ENCODE measurements around the gene POU6F2.
A peak's percentile ranks its signal among the peaks of the same experiment; 100 is the strongest.
"Not testable (repeated sequence)": the region's sequence is repeated elsewhere in the genome, so short reads cannot be mapped to it uniquely, and the experiment has no call there.

The POU6F2 gene

DNA sequence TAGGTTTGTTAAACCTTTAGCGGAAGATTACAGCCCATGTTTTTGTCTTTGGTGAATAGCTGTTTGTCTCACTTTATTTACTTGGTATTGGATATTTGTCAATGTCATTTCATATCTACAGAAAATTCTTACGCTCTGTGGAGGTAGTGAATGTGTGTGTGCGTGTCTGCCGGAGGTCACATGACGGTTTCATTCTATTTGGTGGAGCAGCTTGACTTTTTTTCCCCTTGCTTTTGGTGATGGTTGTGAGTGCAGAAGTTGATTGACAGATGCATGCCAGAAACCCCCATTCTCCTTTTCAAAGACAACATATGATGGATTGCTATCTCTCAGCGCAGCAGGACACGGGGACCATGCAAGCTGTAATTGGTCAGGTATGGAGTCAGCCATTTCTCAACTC is at the start of gene POU6F2:
TSS of gene POU6F2 (plus strand) at position 225 of the 400 bp plus-strand sequence. CDS start at position 270, 45 bp downstream.
- Mint-ChIP-seq H3K27ac (no peak within 1 kb of the TSS), H3K36me3 (no peaks in the 10 kb centered on the region), H3K9me3 (no peaks in the 10 kb centered on the region), H3K4me3 (no peak within 1 kb of the TSS), H3K27me3 (peaks cover 25% of the 10 kb centered on the region), H3K4me1 (no peaks in the 10 kb centered on the region)
- no peak for DNase-seq
- CTCF ChIA-PET = interaction anchor here (0.8 kb wide), 1 partner anchor 160 kb away, joined by 3 read pairs; no protein-coding TSS in a partner anchor

- Mint-ChIP-seq H3K4me1 (no peaks in the 10 kb centered on the region), H3K9me3 (no peaks in the 10 kb centered on the region), H3K27me3 (peaks cover 7% of the 10 kb centered on the region), H3K36me3 (no peaks in the 10 kb centered on the region), H3K27ac (no peak overlapping the region), H3K4me3 (no peak overlapping the region)
- CTCF ChIA-PET = no interaction called here
- no peak for DNase-seq
These were observed 49.2 kb upstream of the POU6F2 start for GRCh38 chr7:38928506-38928905.

DNA sequence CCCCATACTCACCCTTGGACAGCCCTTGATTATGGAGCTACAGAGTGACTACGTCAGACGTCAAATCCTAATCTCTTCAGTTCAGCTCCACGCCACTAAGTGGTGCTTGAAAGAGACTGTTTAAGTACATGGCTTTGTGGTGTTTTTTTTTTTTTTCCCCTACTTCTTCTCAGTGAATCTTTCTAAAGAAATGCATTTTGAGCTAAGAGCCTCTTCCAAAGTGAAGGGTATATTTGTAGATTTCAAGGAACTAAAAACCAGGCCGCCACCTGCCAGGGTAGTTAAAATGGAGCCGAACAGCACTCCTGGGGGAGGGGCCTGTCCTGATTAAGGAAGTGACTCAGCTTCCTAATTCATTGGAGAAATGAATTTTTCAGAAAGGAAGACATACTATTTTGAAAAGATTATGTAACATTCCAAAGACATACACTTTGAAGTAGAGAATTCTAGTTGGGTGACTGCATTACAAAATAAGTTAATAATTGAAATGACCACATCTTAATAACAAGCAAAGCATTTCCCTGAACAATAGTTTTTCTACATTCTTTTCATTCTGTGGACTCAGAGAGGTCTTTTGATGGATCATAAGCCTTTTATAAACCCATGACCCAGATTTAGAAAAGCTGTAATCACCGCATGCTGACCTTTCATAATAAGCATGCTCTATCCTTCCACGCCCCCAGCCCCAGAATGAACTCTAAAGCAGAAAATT is 48.1 kb upstream of the POU6F2 start:
- no peaks in the 10 kb centered on the region for H3K4me1 Mint-ChIP-seq
- no peaks in the 10 kb centered on the region for H3K9me3 Mint-ChIP-seq
- no peaks in the 10 kb centered on the region for H3K36me3 Mint-ChIP-seq
- no peak for DNase-seq
- H3K27me3 Mint-ChIP-seq = peaks cover 11% of the 10 kb centered on the region
- CTCF ChIA-PET = no interaction called here
- no peak overlapping the region for H3K4me3 Mint-ChIP-seq
- no peak overlapping the region for H3K27ac Mint-ChIP-seq

GRCh38 chr7:38932509-38933168 is 45.1 kb upstream of the POU6F2 start:
- Mint-ChIP-seq H3K27me3 (peaks cover 4% of the 10 kb centered on the region), H3K9me3 (no peaks in the 10 kb centered on the region), H3K36me3 (no peaks in the 10 kb centered on the region), H3K4me1 (no peaks in the 10 kb centered on the region), H3K27ac (no peak overlapping the region), H3K4me3 (no peak overlapping the region)
- DNase-seq = peak; percentile 68
- CTCF ChIA-PET = interaction anchor here (0.6 to 0.8 kb wide), 3 partner anchors 9 to 425 kb away, joined by 3 read pairs; no protein-coding TSS in a partner anchor

- Mint-ChIP-seq H3K27ac (no peak overlapping the region), H3K36me3 (no peaks in the 10 kb centered on the region), H3K27me3 (peaks cover 4% of the 10 kb centered on the region), H3K4me1 (no peaks in the 10 kb centered on the region), H3K4me3 (no peak overlapping the region), H3K9me3 (no peaks in the 10 kb centered on the region)
- CTCF ChIA-PET = no interaction called here
- no peak for DNase-seq
These were observed 43.7 kb upstream of the POU6F2 start for GRCh38 chr7:38934051-38934450.

DNA sequence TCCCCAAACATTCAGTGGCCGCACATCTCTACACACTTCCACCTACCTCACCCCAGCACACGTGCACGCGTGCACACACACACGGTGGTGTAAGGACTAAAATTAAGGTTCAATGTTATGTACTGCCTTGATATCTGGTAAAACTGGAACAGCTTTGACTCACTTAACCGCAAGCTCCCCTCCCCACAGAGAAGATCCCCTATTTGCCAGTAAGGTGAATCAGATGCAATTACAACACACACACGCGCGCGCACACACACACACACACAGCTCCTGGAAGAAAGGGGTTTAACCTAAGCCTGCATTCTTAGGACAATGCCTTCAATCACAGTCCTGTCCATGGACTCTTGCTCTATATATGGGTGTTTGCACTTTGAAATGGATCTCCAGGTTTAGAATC is 43.2 kb upstream of the POU6F2 start:
- no peaks in the 10 kb centered on the region for H3K36me3 Mint-ChIP-seq
- CTCF ChIA-PET = no interaction called here
- H3K27me3 Mint-ChIP-seq = peaks cover 4% of the 10 kb centered on the region
- DNase-seq = no peak
- no peaks in the 10 kb centered on the region for H3K9me3 Mint-ChIP-seq
- no peak overlapping the region for H3K27ac Mint-ChIP-seq
- H3K4me1 Mint-ChIP-seq = no peaks in the 10 kb centered on the region
- no peak overlapping the region for H3K4me3 Mint-ChIP-seq

GRCh38 chr7:38936641-38937040 is 41.1 kb upstream of the POU6F2 start:
- no peak for DNase-seq
- Mint-ChIP-seq H3K27me3 (peaks cover 4% of the 10 kb centered on the region), H3K4me3 (no peak overlapping the region), H3K36me3 (no peaks in the 10 kb centered on the region), H3K4me1 (no peaks in the 10 kb centered on the region), H3K9me3 (no peaks in the 10 kb centered on the region), H3K27ac (no peak overlapping the region)
- CTCF ChIA-PET = no interaction called here

DNA sequence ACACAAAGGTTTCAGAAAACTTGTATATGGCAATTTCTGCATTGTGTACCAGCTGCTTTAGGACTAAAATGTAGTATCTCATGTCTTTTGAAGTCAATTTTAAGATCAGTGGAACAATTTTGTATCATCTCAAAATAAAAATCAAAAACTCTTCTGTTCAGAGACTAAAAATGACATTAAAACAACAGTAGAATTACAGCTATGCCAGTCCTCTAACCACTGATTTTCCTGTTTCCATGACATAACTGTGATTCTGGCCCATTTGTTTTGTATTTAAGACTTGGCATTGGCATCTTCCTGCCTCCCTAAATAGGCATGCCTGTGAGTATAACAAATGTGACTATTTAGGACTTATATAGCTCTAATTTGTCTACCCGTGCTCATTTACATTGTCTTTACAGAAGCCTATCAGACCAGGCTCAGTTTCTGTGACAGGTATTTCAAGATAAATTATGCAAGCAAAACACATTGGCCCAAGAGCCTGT is 39.7 kb upstream of the POU6F2 start:
- Mint-ChIP-seq H3K4me1 (no peaks in the 10 kb centered on the region), H3K4me3 (no peak overlapping the region), H3K27me3 (peaks cover 9% of the 10 kb centered on the region), H3K9me3 (no peaks in the 10 kb centered on the region), H3K27ac (no peak overlapping the region), H3K36me3 (no peaks in the 10 kb centered on the region)
- no peak for DNase-seq
- CTCF ChIA-PET = no interaction called here

GRCh38 chr7:38938589-38938988 is 39.1 kb upstream of the POU6F2 start:
- Mint-ChIP-seq H3K27me3 (peaks cover 9% of the 10 kb centered on the region), H3K36me3 (no peaks in the 10 kb centered on the region), H3K9me3 (no peaks in the 10 kb centered on the region), H3K4me1 (no peaks in the 10 kb centered on the region), H3K27ac (no peak overlapping the region), H3K4me3 (no peak overlapping the region)
- DNase-seq = no peak
- CTCF ChIA-PET = no interaction called here

GRCh38 chr7:38940774-38941173 is 36.9 kb upstream of the POU6F2 start:
- no peaks in the 10 kb centered on the region for H3K36me3 Mint-ChIP-seq
- no peak for DNase-seq
- CTCF ChIA-PET = interaction anchor here (0.7 kb wide), 1 partner anchor 13 kb away, joined by 3 read pairs; no protein-coding TSS in a partner anchor
- H3K4me1 Mint-ChIP-seq = no peaks in the 10 kb centered on the region
- no peaks in the 10 kb centered on the region for H3K9me3 Mint-ChIP-seq
- H3K4me3 Mint-ChIP-seq = no peak overlapping the region
- peaks cover 5% of the 10 kb centered on the region for H3K27me3 Mint-ChIP-seq
- H3K27ac Mint-ChIP-seq = no peak overlapping the region

DNA sequence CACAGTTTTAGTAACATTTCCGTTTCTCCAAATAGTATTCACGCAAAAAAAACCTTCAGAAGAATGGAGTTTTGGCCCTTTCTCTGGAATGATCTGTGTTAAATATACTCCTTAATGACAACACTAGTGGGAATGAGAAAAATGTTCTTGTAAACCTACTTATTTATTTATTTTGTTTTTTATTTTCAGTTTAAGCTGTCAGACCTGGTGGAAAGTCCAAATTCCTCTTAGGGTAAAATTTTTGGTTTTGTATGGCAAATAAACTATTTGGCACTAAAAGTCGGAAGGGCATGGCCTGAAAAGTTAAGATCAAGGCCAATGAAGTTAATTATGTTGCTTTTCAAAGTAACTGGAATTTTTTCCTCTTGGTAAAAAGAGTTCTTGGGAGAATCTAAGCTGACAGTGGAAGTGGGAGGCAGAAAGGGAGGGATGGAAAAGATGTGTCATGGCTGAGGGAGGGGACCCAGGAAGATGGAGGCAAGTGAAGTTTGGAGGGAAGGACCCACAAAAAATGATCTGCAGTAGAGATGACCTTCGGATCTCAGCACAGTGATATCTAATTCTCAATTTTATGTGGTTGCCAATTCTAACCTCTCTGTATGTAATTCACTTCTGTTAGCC is 35.2 kb upstream of the POU6F2 start:
- CTCF ChIA-PET = interaction anchor here (0.8 kb wide), 1 partner anchor 9 kb away, joined by 3 read pairs; no protein-coding TSS in a partner anchor
- DNase-seq = no peak
- no peak overlapping the region for H3K27ac Mint-ChIP-seq
- no peaks in the 10 kb centered on the region for H3K9me3 Mint-ChIP-seq
- peaks cover 5% of the 10 kb centered on the region for H3K27me3 Mint-ChIP-seq
- no peaks in the 10 kb centered on the region for H3K36me3 Mint-ChIP-seq
- H3K4me1 Mint-ChIP-seq = no peaks in the 10 kb centered on the region
- no peak overlapping the region for H3K4me3 Mint-ChIP-seq

DNA sequence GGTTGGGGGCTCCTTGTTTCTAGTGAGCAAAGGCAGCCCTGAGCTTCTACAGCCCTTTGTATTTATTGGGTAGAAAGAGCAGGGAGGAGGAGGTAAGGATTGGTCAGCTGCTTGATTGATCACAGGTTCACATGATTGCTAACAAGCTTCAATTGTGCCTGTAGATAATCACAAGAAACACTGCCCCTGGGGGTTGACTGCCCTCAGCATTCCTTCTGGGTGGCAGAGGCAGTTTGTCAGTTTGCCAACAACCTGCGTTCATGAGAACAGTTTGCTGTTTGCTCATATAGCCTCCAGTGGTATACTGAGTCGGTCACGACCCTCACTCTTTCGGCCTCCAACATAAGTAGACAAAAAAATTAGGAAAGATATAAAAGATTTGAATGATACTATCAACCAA is 30.2 kb upstream of the POU6F2 start:
- H3K4me1 Mint-ChIP-seq, H3K27me3 Mint-ChIP-seq: not testable (repeated sequence)

GRCh38 chr7:38950309-38950708 is 27.4 kb upstream of the POU6F2 start:
- no peak overlapping the region for H3K4me3 Mint-ChIP-seq

More for the DNA sequence above, 30.2 kb upstream of the POU6F2 start:
- H3K9me3 Mint-ChIP-seq, H3K4me3 Mint-ChIP-seq, H3K36me3 Mint-ChIP-seq, DNase-seq, CTCF ChIA-PET, H3K27ac Mint-ChIP-seq: not testable (repeated sequence)

DNA sequence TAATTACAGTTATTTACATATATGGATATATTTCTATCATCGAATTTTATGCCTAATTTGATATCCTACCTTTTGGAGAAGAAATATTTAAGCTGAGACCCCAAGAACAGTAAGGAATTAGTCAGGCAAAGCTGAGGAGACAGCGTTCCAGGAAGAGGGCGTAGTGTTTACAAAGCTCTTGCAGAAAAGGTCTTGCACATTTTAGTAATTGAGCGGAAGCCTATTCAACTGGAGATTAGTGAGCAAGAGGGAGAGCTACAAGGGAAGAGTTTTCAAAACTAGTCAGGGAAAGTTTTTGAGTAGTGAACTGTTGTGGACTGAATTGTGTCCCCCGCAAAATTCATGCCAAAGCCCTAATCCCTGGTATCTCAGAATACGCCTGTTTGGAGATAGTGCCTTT is 26.5 kb upstream of the POU6F2 start:
- Mint-ChIP-seq H3K4me3 (no peak overlapping the region), H3K4me1 (no peaks in the 10 kb centered on the region), H3K9me3 (no peaks in the 10 kb centered on the region), H3K27ac (no peak overlapping the region), H3K27me3 (peaks cover 4% of the 10 kb centered on the region), H3K36me3 (no peaks in the 10 kb centered on the region)
- DNase-seq = no peak
- CTCF ChIA-PET = no interaction called here

More at GRCh38 chr7:38950309-38950708, 27.4 kb upstream of the POU6F2 start:
- CTCF ChIA-PET = no interaction called here
- Mint-ChIP-seq H3K9me3 (no peaks in the 10 kb centered on the region), H3K27me3 (peaks cover 4% of the 10 kb centered on the region), H3K27ac (no peak overlapping the region), H3K4me1 (no peaks in the 10 kb centered on the region), H3K36me3 (no peaks in the 10 kb centered on the region)
- no peak for DNase-seq

Data from activated naive CD4-positive, alpha-beta T cell treated with anti-CD3 and anti-CD28 coated beads, Interleukin-2, amount 10 ng/mL, durations not matched to agents 7 days and 5 days (primary cell).